Brain microvascular endothelial cell (primary cell): ENCODE measurements around the gene SIL1.
A peak's percentile ranks its signal among the peaks of the same experiment; 100 is the strongest.
"Not testable (repeated sequence)": the region's sequence is repeated elsewhere in the genome, so short reads cannot be mapped to it uniquely, and the experiment has no call there.

ENCODE experiments used
- DNase-seq: peaks from one replicate; pipeline ENCODE4 v3.0.0-alpha.2; 2020
- H3K27ac ChIP-seq: fragments of 250-450 bp; sonication (Bioruptor Pico); 2 replicates; pipeline ENCODE4 v1.5.1; 2020; ENCODE audit warnings: mild to moderate bottlenecking, moderate library complexity
- H3K27me3 ChIP-seq: fragments of 250-450 bp; sonication (Bioruptor Pico); replicated peaks from 2 replicates; pipeline ENCODE4 v1.5.1; 2020; ENCODE audit warnings: mild to moderate bottlenecking
- H3K36me3 ChIP-seq: fragments of 250-450 bp; sonication (Bioruptor Pico); replicated peaks from 2 replicates; pipeline ENCODE4 v1.5.1; 2020; ENCODE audit warnings: mild to moderate bottlenecking
- H3K4me3 ChIP-seq: 2 replicates; pipeline ENCODE4 v1.5.1; 2011; ENCODE audit warnings: low read depth, mild to moderate bottlenecking, control low read depth, low read length, moderate library complexity
- in situ Hi-C: cut with HindIII; loops from 2 replicates; pipeline ENCODE4 v1.10.0; 2017; ENCODE audit warnings: low sequenced_read_pairs, low pct_ligation_motif_present
- TF ChIP-seq, protein P1 (sequence below): IDR thresholded peaks from 2 replicates; pipeline ENCODE4 v1.5.1; 2011; ENCODE audit warnings: low read depth, mild to moderate bottlenecking, moderate library complexity, low read length, control low read depth, inconsistent platforms; ENCODE audit errors: missing control alignments

SIL1 gene

DNA sequence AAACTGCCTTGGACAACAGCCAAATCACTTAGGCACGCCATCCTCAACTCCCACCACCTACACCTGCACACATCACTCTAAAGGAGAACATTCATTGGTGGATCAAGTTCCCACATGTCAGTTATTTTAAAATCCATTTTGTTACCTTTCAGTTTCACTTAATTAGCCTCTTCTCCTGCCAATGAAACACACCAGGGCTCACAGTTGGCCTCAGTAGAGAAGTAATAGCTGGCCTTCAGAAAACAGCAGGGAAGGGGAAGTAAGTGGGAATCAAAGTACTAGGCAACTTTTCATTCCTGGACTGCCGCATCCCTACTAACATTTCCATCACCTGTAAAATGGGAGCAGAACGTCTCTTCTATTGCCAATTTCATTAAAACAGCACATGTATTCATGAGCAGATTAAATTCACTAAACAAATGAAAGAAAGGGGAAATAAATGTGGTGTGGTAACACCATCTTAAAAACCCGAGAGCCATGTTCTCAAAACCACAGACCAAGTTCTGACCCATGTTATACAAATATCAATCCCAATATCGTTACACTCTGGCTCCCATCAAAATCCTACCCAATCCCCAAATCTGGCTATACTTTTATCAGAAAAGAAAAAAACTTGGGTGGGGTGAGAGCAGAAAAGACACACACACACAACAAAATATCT lies 1.7 kb downstream of the SIL1 start:
- Histone ChIP-seq H3K4me3 (no peak overlapping the region), H3K27ac (no peak overlapping the region), H3K36me3 (peaks cover 3% of the 10 kb centered on the region), H3K27me3 (no peaks in the 10 kb centered on the region)
- TF ChIP-seq, protein P1, sequence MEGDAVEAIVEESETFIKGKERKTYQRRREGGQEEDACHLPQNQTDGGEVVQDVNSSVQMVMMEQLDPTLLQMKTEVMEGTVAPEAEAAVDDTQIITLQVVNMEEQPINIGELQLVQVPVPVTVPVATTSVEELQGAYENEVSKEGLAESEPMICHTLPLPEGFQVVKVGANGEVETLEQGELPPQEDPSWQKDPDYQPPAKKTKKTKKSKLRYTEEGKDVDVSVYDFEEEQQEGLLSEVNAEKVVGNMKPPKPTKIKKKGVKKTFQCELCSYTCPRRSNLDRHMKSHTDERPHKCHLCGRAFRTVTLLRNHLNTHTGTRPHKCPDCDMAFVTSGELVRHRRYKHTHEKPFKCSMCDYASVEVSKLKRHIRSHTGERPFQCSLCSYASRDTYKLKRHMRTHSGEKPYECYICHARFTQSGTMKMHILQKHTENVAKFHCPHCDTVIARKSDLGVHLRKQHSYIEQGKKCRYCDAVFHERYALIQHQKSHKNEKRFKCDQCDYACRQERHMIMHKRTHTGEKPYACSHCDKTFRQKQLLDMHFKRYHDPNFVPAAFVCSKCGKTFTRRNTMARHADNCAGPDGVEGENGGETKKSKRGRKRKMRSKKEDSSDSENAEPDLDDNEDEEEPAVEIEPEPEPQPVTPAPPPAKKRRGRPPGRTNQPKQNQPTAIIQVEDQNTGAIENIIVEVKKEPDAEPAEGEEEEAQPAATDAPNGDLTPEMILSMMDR, result no peak
- no peak for DNase-seq
- in situ Hi-C loops, result no loop called here

DNA sequence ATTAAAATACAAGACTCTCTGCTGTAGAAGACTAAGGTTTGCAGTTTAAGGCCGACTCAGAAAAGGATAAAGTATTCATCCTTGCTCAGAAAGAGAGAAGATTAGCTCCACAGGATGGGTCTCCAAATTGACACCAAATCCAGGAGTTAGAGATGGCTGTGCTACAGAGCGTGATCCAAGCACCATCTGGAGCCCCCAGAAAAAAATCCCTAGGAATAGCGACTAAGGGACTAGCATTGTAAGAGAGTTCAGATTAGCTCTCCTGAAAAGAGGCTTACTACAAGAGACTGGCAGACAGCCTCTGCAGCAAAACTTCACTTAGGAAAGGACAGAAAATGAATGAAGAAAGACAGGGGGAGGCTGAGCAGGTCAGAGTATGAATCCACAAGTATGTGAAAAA lies 3.7 kb downstream of the SIL1 start:
- Histone ChIP-seq H3K36me3 (peaks cover 3% of the 10 kb centered on the region), H3K4me3 (no peak overlapping the region), H3K27ac (no peak overlapping the region), H3K27me3 (no peaks in the 10 kb centered on the region)
- TF ChIP-seq, protein P1, result no peak
- DNase-seq, result no peak
- in situ Hi-C loops, result no loop called here

DNA sequence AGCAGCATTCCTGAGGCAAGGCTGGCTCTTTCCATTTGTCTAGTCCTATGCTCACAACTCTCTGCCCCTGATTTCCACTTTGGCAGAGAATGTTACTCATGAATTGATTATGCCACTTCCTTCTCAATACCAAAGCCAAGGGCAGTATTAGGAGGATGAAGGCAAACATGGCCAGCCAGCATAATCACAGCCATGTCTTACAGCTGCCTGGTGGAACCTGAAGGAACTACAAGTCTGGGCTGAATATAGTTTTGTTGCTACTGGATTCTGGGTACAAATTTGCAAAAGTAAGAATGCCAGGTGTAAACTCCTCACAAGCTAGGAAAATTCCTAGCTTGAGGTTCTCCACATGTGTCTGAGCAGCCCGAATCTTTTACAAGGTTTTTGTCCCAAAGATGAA lies 4.2 kb downstream of the SIL1 start:
- TF ChIP-seq, protein P1, result peak; percentile 56
- no peak for DNase-seq
- Histone ChIP-seq H3K36me3 (peaks cover 3% of the 10 kb centered on the region), H3K27me3 (no peaks in the 10 kb centered on the region), H3K27ac (no peak overlapping the region), H3K4me3 (no peak overlapping the region)
- in situ Hi-C loops, result no loop called here

DNA sequence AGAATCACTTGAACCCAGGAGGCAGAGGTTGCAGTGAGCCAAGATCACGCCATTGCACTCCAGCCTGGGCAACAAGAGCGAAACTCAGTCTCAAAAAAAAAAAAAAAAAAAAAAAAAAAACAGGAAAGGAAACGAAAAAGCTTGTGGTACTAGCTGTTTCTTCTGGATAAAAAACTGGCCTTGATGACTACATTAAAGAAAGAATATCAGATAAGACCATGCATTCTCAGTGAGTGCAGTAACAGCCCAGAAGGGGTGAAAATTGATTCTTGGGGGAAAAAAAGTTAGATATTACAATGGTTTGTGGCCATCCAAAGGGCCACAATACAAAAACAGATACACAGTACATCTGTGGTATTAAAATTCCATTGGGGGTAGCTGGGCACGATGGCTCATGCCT lies 5.3 kb downstream of the SIL1 start:
- DNase-seq, H3K27me3 ChIP-seq, H3K27ac ChIP-seq, in situ Hi-C loops, H3K4me3 ChIP-seq, H3K36me3 ChIP-seq: not testable (repeated sequence)

DNA sequence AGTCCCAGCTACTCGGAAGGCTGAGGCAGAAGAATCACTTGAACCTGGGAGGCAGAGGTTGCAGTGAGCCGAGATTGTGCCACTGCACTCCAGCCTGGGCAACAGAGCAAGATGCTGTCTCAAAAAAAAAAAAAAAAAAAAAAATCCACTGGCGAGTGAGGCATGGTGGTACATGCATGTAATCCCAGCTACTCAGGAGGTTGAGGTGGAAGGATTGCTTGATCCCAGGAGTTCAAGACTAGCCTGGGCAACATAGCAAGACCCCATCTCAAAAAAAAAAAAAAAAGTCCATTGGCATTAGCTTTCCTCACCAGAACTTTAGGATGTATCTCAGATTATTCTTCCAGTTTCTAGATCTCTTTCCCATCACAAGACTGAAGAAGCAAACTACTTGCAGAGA lies 6.2 kb downstream of the SIL1 start:
- H3K36me3 ChIP-seq, H3K27ac ChIP-seq, H3K27me3 ChIP-seq, in situ Hi-C loops, H3K4me3 ChIP-seq, DNase-seq: not testable (repeated sequence)

DNA sequence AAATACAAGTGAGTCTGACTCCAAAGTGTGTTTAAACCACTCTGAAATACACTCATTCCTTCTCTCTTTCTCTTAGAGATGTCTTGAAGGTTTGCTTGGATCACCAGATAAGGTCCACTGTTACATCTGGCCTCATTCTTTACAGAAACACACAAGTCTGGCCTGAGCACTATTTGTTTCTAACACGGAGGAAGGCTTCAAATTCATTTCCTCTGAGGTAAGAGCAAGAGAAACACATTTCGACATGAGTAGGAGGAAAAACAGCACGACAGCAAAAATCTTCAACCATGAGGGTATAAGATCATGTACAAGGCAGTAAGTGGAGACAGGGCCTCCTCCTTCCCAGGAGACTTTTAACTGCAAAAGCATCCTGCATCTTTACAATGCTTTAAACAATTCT lies 8.0 kb downstream of the SIL1 start:
- H3K27me3 ChIP-seq, result no peaks in the 10 kb centered on the region
- peak; percentile 84 for DNase-seq
- in situ Hi-C loops, result no loop called here
- no peaks in the 10 kb centered on the region for H3K36me3 ChIP-seq
- TF ChIP-seq, protein P1, result no peak
- peak overlapping the region; percentile 57 for H3K27ac ChIP-seq
- no peak overlapping the region for H3K4me3 ChIP-seq
